Lower leg skin (tissue), 4 donors: Measurements from ENCODE around the gene SLC34A3. TPM values are rescaled to one million over a fixed set of nuclear protein-coding genes. Genes with fewer than 3 reads are reported as not detected.

ENCODE experiments used
- DNase-seq, 2 donors: peaks; one replicate each; pipeline ENCODE4 v3.0.0-alpha.2; 2019; ENCODE audit warnings: low spot score in 2 of 2
- H3K4me3 ChIP-seq: fragments of 200-600 bp; sonication (generic); 2 replicates; pipeline ENCODE4 v1.5.1; 2017; ENCODE audit warnings: mild to moderate bottlenecking, low read depth; ENCODE audit not compliant: poor library complexity, severe bottlenecking
- CTCF ChIP-seq, 3 donors: fragments of 450-650 bp; IDR thresholded peaks; one replicate each; pipeline ENCODE4 v1.5.1; 2016; ENCODE audit warnings: antibody characterized with exemption in 3 of 3, mild to moderate bottlenecking in 3 of 3, moderate library complexity in 2 of 3
- POLR2A ChIP-seq, 2 donors: fragments of 450-650 bp; IDR thresholded peaks; one replicate each; pipeline ENCODE4 v1.6.1; 2016 to 2017; ENCODE audit warnings: antibody characterized with exemption in 2 of 2, mild to moderate bottlenecking in 1 of 2, moderate library complexity in 1 of 2
- WGBS, 2 donors: methylation state at CpG; one replicate each; pipeline ENCODE4 v1.1.5; 2018; 5-methylcytosine and 5-hydroxymethylcytosine counted together
- intact Hi-C: fragments of 100-400 bp; cut with DNase I; formaldehyde crosslinking; loops from one replicate; pipeline ENCODE4 v1.15.0; 2023; ENCODE audit warnings: low total_unique reads
- total RNA-seq, 4 donors: library from RNA; depleted of rRNA; stranded (reverse); fragments of >200 nt; gene quantifications; one replicate each; pipeline ENCODE4 v1.1.0, GENCODE V29; 2016

Gene SLC34A3
- total RNA-seq, 4 donors from 2014 or later: 1.6 TPM; not detected in 3

- H3K4me3 ChIP-seq: peak overlapping the region; percentile 71
- TF ChIP-seq POLR2A (IDR thresholded peaks at IDR 0.05): no peak
- no peak for TF ChIP-seq CTCF (IDR thresholded peaks at IDR 0.05)
- DNase-seq: no peak
- intact Hi-C loops: loop anchor here (5.0 kb wide), 1 partner anchor 82 kb away; no protein-coding TSS in a partner anchor
- 0 to 34% methylated on average over 7 to 18 of the region's 23 CpGs for WGBS, 2 donors
Observed at GRCh38 chr9:137189297-137190295, 41.1 kb upstream of the SLC34A3 start.

- intact Hi-C loops: no loop called here
- no peak for DNase-seq
- 63 to 68% methylated on average over 9 of the region's 9 CpGs for WGBS, 2 donors
- no peak for TF ChIP-seq CTCF (IDR thresholded peaks at IDR 0.05)
- no peak for TF ChIP-seq POLR2A (IDR thresholded peaks at IDR 0.05)
- H3K4me3 ChIP-seq: no peak overlapping the region
Observed at GRCh38 chr9:137190315-137190856, 40.3 kb upstream of the SLC34A3 start.

GRCh38 chr9:137191245-137191644 is 39.5 kb upstream of the SLC34A3 start:
- TF ChIP-seq POLR2A (IDR thresholded peaks at IDR 0.05): no peak
- TF ChIP-seq CTCF (IDR thresholded peaks at IDR 0.05): no peak
- H3K4me3 ChIP-seq: no peak overlapping the region
- intact Hi-C loops: no loop called here
- DNase-seq: no peak
- 50 to 51% methylated on average over 2 to 3 of the region's 3 CpGs for WGBS, 2 donors

- WGBS, 2 donors: 85 to 90% methylated on average over 11 to 22 of the region's 22 CpGs
- no peak overlapping the region for H3K4me3 ChIP-seq
- no peak for DNase-seq
- TF ChIP-seq CTCF (IDR thresholded peaks at IDR 0.05) (no peak), POLR2A (IDR thresholded peaks at IDR 0.05) (no peak)
- intact Hi-C loops: no loop called here
Observed at GRCh38 chr9:137191691-137192447, 38.8 kb upstream of the SLC34A3 start.

- no peak overlapping the region for H3K4me3 ChIP-seq
- TF ChIP-seq POLR2A (IDR thresholded peaks at IDR 0.05) (no peak), CTCF (IDR thresholded peaks at IDR 0.05) (no peak)
- WGBS, 2 donors: 80 to 93% methylated on average over 10 of the region's 10 CpGs
- intact Hi-C loops: no loop called here
- DNase-seq: no peak
Observed at GRCh38 chr9:137192448-137192780, 38.3 kb upstream of the SLC34A3 start.
